ENCODE results near the gene HMGCS1. TPM values are rescaled to one million over a fixed set of nuclear protein-coding genes. Genes with fewer than 3 reads are reported as not detected.

The HMGCS1 gene
- total and polyA plus RNA-seq, 5 donors from 2014 or later: 5.4 to 58.9 (median 8.1) TPM

GRCh38 chr5:43255704-43256103, 57.5 kb downstream of the HMGCS1 start:
- no peaks in the 10 kb centered on the region for H3K9me3 ChIP-seq (ENCODE audit: control insufficient read depth in 2 of 2, low read length in 2 of 2)
- peaks cover 0 to 6% (median 3%) of the 10 kb centered on the region in 4 donors for H3K4me1 Mint-ChIP-seq
- no peak overlapping the region for H3K27ac ChIP-seq (ENCODE audit: insufficient read depth, low read length, poor library complexity, severe bottlenecking)
- no peaks in the 10 kb centered on the region for H3K36me3 ChIP-seq (ENCODE audit: control insufficient read depth, insufficient read depth, low read length)
- no peaks in the 10 kb centered on the region for H3K4me1 ChIP-seq (ENCODE audit: control insufficient read depth, insufficient read depth, low read length, poor library complexity, severe bottlenecking)
- no peak overlapping the region for H3K4me3 ChIP-seq (ENCODE audit: low read depth, low read length)
- H3K4me3 Mint-ChIP-seq: no peak overlapping the region
- H3K27me3 Mint-ChIP-seq: peaks cover 20% of the 10 kb centered on the region
- DNase-seq (no peak), ATAC-seq (ENCODE audit: low read depth in 2 of 2) (no peak)
- no peaks in the 10 kb centered on the region for H3K36me3 Mint-ChIP-seq
- H3K27me3 ChIP-seq (ENCODE audit: control insufficient read depth, insufficient read depth, low read length): peaks cover 2% of the 10 kb centered on the region
- peaks cover 0 to 6% (median 0%) of the 10 kb centered on the region in 7 donors for H3K9me3 Mint-ChIP-seq
- H3K27ac Mint-ChIP-seq: no peak overlapping the region

GRCh38 chr5:43251754-43252153, 61.5 kb downstream of the HMGCS1 start:
- Mint-ChIP-seq H3K4me1 (peaks cover 0 to 7% (median 2%) of the 10 kb centered on the region in 4 donors), H3K36me3 (peaks cover 3% of the 10 kb centered on the region), H3K27me3 (peaks cover 7% of the 10 kb centered on the region), H3K27ac (no peak overlapping the region), H3K9me3 (peaks cover 0 to 2% (median 0%) of the 10 kb centered on the region in 7 donors), H3K4me3 (no peak overlapping the region)
- Histone ChIP-seq H3K36me3 (ENCODE audit: control insufficient read depth, insufficient read depth, low read length) (no peaks in the 10 kb centered on the region), H3K9me3 (ENCODE audit: control insufficient read depth in 2 of 2, low read length in 2 of 2) (no peaks in the 10 kb centered on the region), H3K27me3 (ENCODE audit: control insufficient read depth, insufficient read depth, low read length) (peaks cover 2% of the 10 kb centered on the region), H3K4me3 (ENCODE audit: low read depth, low read length) (no peak overlapping the region), H3K4me1 (ENCODE audit: control insufficient read depth, insufficient read depth, low read length, poor library complexity, severe bottlenecking) (no peaks in the 10 kb centered on the region), H3K27ac (ENCODE audit: insufficient read depth, low read length, poor library complexity, severe bottlenecking) (no peak overlapping the region)
- no peak for DNase-seq
- no peak for ATAC-seq (ENCODE audit: low read depth in 2 of 2)

GRCh38 chr5:43245724-43246385, 67.4 kb downstream of the HMGCS1 start:
- Mint-ChIP-seq H3K9me3 (peaks cover 0 to 1% (median 0%) of the 10 kb centered on the region in 7 donors), H3K4me1 (peaks cover 4 to 25% (median 21%) of the 10 kb centered on the region in 4 donors), H3K4me3 (peak overlapping the region in 2 of 4 donors; percentile 7 to 15), H3K36me3 (peaks cover 3% of the 10 kb centered on the region), H3K27me3 (no peaks in the 10 kb centered on the region), H3K27ac (peak overlapping the region in 1 of 3 donors; percentile 44)
- H3K27me3 ChIP-seq (ENCODE audit: control insufficient read depth, insufficient read depth, low read length): no peaks in the 10 kb centered on the region
- no peak for DNase-seq
- H3K9me3 ChIP-seq (ENCODE audit: control insufficient read depth in 2 of 2, low read length in 2 of 2): no peaks in the 10 kb centered on the region
- no peak for ATAC-seq (ENCODE audit: low read depth in 2 of 2)
- H3K4me1 ChIP-seq (ENCODE audit: control insufficient read depth, insufficient read depth, low read length, poor library complexity, severe bottlenecking): peaks cover 17% of the 10 kb centered on the region
- H3K27ac ChIP-seq (ENCODE audit: insufficient read depth, low read length, poor library complexity, severe bottlenecking): peak overlapping the region; percentile 44
- no peak overlapping the region for H3K4me3 ChIP-seq (ENCODE audit: low read depth, low read length)
- H3K36me3 ChIP-seq (ENCODE audit: control insufficient read depth, insufficient read depth, low read length): no peaks in the 10 kb centered on the region

GRCh38 chr5:43244823-43245565, 68.2 kb downstream of the HMGCS1 start:
- peak overlapping the region; percentile 21 for H3K4me3 ChIP-seq (ENCODE audit: low read depth, low read length)
- no peaks in the 10 kb centered on the region for H3K27me3 ChIP-seq (ENCODE audit: control insufficient read depth, insufficient read depth, low read length)
- Mint-ChIP-seq H3K4me1 (peaks cover 4 to 25% (median 21%) of the 10 kb centered on the region in 4 donors), H3K27me3 (no peaks in the 10 kb centered on the region), H3K4me3 (peak overlapping the region in 3 of 4 donors; percentile 4 to 49 (median 26)), H3K36me3 (peaks cover 3% of the 10 kb centered on the region), H3K27ac (no peak overlapping the region), H3K9me3 (peaks cover 0 to 1% (median 0%) of the 10 kb centered on the region in 7 donors)
- H3K36me3 ChIP-seq (ENCODE audit: control insufficient read depth, insufficient read depth, low read length): no peaks in the 10 kb centered on the region
- no peaks in the 10 kb centered on the region for H3K9me3 ChIP-seq (ENCODE audit: control insufficient read depth in 2 of 2, low read length in 2 of 2)
- DNase-seq: peak in 2 of 3 donors; percentile 25 to 55
- H3K27ac ChIP-seq (ENCODE audit: insufficient read depth, low read length, poor library complexity, severe bottlenecking): peak overlapping the region; percentile 44
- H3K4me1 ChIP-seq (ENCODE audit: control insufficient read depth, insufficient read depth, low read length, poor library complexity, severe bottlenecking): peaks cover 17% of the 10 kb centered on the region
- peak in 1 of 2 donors; percentile 58 for ATAC-seq (ENCODE audit: low read depth in 2 of 2)

- Histone ChIP-seq H3K4me3 (ENCODE audit: low read depth, low read length) (no peak overlapping the region), H3K27ac (ENCODE audit: insufficient read depth, low read length, poor library complexity, severe bottlenecking) (no peak overlapping the region), H3K36me3 (ENCODE audit: control insufficient read depth, insufficient read depth, low read length) (no peaks in the 10 kb centered on the region), H3K9me3 (ENCODE audit: control insufficient read depth in 2 of 2, low read length in 2 of 2) (no peaks in the 10 kb centered on the region), H3K4me1 (ENCODE audit: control insufficient read depth, insufficient read depth, low read length, poor library complexity, severe bottlenecking) (peaks cover 17% of the 10 kb centered on the region), H3K27me3 (ENCODE audit: control insufficient read depth, insufficient read depth, low read length) (no peaks in the 10 kb centered on the region)
- no peaks in the 10 kb centered on the region for H3K27me3 Mint-ChIP-seq
- ATAC-seq (ENCODE audit: low read depth in 2 of 2) (no peak), DNase-seq (no peak)
- H3K36me3 Mint-ChIP-seq: peaks cover under 1% of the 10 kb centered on the region
- peaks cover 4 to 25% (median 20%) of the 10 kb centered on the region in 4 donors for H3K4me1 Mint-ChIP-seq
- no peak overlapping the region for H3K4me3 Mint-ChIP-seq
- peaks cover 0 to 1% (median 0%) of the 10 kb centered on the region in 7 donors for H3K9me3 Mint-ChIP-seq
- H3K27ac Mint-ChIP-seq: no peak overlapping the region
Measured at GRCh38 chr5:43243270-43243669, 69.9 kb downstream of the HMGCS1 start.

GRCh38 chr5:43242196-43242595, 71.0 kb downstream of the HMGCS1 start:
- Histone ChIP-seq H3K4me3 (ENCODE audit: low read depth, low read length) (no peak overlapping the region), H3K36me3 (ENCODE audit: control insufficient read depth, insufficient read depth, low read length) (no peaks in the 10 kb centered on the region), H3K4me1 (ENCODE audit: control insufficient read depth, insufficient read depth, low read length, poor library complexity, severe bottlenecking) (peaks cover 17% of the 10 kb centered on the region), H3K27me3 (ENCODE audit: control insufficient read depth, insufficient read depth, low read length) (no peaks in the 10 kb centered on the region), H3K27ac (ENCODE audit: insufficient read depth, low read length, poor library complexity, severe bottlenecking) (no peak overlapping the region), H3K9me3 (ENCODE audit: control insufficient read depth in 2 of 2, low read length in 2 of 2) (no peaks in the 10 kb centered on the region)
- no peak overlapping the region for H3K4me3 Mint-ChIP-seq
- peaks cover 0 to 1% (median 0%) of the 10 kb centered on the region in 7 donors for H3K9me3 Mint-ChIP-seq
- H3K4me1 Mint-ChIP-seq: peaks cover 4 to 25% (median 18%) of the 10 kb centered on the region in 4 donors
- H3K27me3 Mint-ChIP-seq: peaks cover 3% of the 10 kb centered on the region
- DNase-seq (no peak), ATAC-seq (ENCODE audit: low read depth in 2 of 2) (no peak)
- H3K36me3 Mint-ChIP-seq: no peaks in the 10 kb centered on the region
- H3K27ac Mint-ChIP-seq: peak overlapping the region in 1 of 3 donors; percentile 20
